SK-N-SH treated with all-trans-retinoic acid at 6 μM for 48 hours (cell line): Measurements from ENCODE around the gene C8B.

Source experiments
- BACH2 ChIP-seq: fragments of 250-450 bp; sonication (Bioruptor Pico); IDR thresholded peaks from 2 replicates; pipeline ENCODE4 v1.9.0; 2021; ENCODE audit warnings: mild to moderate bottlenecking, borderline replicate concordance
- ZFP3 ChIP-seq: fragments of 250-450 bp; sonication (Bioruptor Pico); IDR thresholded peaks from 2 replicates; pipeline ENCODE4 v1.5.0; 2020; ENCODE audit warnings: mild to moderate bottlenecking, moderate library complexity
- ZFP30 ChIP-seq: fragments of 450-650 bp; formaldehyde crosslinking; IDR thresholded peaks from 2 replicates; pipeline ENCODE4 v1.5.0; 2022; ENCODE audit warnings: mild to moderate bottlenecking, moderate library complexity
- ZNF8 ChIP-seq: fragments of 450-650 bp; formaldehyde crosslinking; IDR thresholded peaks from 2 replicates; pipeline ENCODE4 v1.5.0; 2020; ENCODE audit warnings: mild to moderate bottlenecking, moderate library complexity
- TF ChIP-seq, protein P1 (sequence below): fragments of 250-450 bp; sonication (Bioruptor Pico); IDR thresholded peaks from 2 replicates; pipeline ENCODE4 v1.5.1; 2020; ENCODE audit warnings: low read depth, mild to moderate bottlenecking, moderate library complexity

DNA sequence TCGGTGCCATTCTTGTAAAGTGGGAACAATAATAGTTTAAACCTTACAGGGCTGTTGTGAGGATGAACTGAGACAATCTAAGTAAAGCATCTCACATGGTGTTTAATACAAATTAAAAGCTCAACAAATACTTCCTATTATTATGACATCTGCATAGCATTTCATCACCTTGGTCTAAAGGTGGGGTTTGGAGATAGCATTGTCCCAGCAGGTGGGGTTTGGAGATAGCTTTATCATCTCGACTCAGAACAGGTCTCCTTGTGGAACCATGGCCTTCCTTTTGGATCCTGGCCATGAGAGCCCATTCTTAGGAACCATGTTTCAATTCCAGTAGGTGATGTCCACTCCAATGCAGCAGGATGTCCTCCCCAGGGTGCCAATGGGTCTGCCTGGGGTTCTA is 20.6 kb upstream of the C8B start:
- TF ChIP-seq BACH2 (no peak), ZNF8 (CRISPR knock-in tag) (no peak), ZFP30 (CRISPR knock-in tag) (no peak), ZFP3 (CRISPR knock-in tag) (no peak)
- TF ChIP-seq, protein P1, sequence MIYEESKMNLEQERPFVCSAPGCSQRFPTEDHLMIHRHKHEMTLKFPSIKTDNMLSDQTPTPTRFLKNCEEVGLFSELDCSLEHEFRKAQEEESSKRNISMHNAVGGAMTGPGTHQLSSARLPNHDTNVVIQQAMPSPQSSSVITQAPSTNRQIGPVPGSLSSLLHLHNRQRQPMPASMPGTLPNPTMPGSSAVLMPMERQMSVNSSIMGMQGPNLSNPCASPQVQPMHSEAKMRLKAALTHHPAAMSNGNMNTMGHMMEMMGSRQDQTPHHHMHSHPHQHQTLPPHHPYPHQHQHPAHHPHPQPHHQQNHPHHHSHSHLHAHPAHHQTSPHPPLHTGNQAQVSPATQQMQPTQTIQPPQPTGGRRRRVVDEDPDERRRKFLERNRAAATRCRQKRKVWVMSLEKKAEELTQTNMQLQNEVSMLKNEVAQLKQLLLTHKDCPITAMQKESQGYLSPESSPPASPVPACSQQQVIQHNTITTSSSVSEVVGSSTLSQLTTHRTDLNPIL (CRISPR knock-in tag), result no peak
